NCI-H2227 treated with DMSO at 0.1 percent for 48 hours (cell line): ENCODE data around the gene UTRN.

ENCODE experiments used
- DNase-seq: peaks from one replicate; lab custom pipeline; 2025; lab: John Stamatoyannopoulos, UW

Gene UTRN

GRCh38 chr6:144283646-144284477 is 1.3 kb upstream of the UTRN start:
- DNase-seq: no peak

- DNase-seq: no peak
Measured at GRCh38 chr6:144284478-144284782, 705 bp upstream of the UTRN start.

GRCh38 chr6:144285548-144285797 is 338 bp downstream of the UTRN start:
- DNase-seq: no peak

GRCh38 chr6:144285798-144286502 is 815 bp downstream of the UTRN start:
- DNase-seq: no peak

- no peak for DNase-seq
Measured at GRCh38 chr6:144286503-144287393, 1.6 kb downstream of the UTRN start.

GRCh38 chr6:144289006-144289405 is 3.9 kb downstream of the UTRN start:
- DNase-seq: no peak

GRCh38 chr6:144292372-144292771 is 7.2 kb downstream of the UTRN start:
- DNase-seq: no peak

GRCh38 chr6:144294016-144294415 is 8.9 kb downstream of the UTRN start:
- DNase-seq: no peak

- DNase-seq: no peak
Measured at GRCh38 chr6:144295211-144295610, 10.1 kb downstream of the UTRN start.

- no peak for DNase-seq
Measured at GRCh38 chr6:144295981-144296767, 11.0 kb downstream of the UTRN start.

- no peak for DNase-seq
Measured at GRCh38 chr6:144296973-144297372, 11.8 kb downstream of the UTRN start.

GRCh38 chr6:144297511-144298100 is 12.5 kb downstream of the UTRN start:
- DNase-seq: no peak

- DNase-seq: no peak
Measured at GRCh38 chr6:144298194-144298593, 13.1 kb downstream of the UTRN start.

- DNase-seq: no peak
Measured at GRCh38 chr6:144298916-144299315, 13.8 kb downstream of the UTRN start.

- no peak for DNase-seq
Measured at GRCh38 chr6:144302701-144303372, 17.7 kb downstream of the UTRN start.

- no peak for DNase-seq
Measured at GRCh38 chr6:144304223-144304848, 19.2 kb downstream of the UTRN start.

GRCh38 chr6:144305567-144305966 is 20.4 kb downstream of the UTRN start:
- no peak for DNase-seq

- DNase-seq: no peak
Measured at GRCh38 chr6:144305985-144306384, 20.9 kb downstream of the UTRN start.

GRCh38 chr6:144307880-144308279 is 22.7 kb downstream of the UTRN start:
- no peak for DNase-seq

- no peak for DNase-seq
Measured at GRCh38 chr6:144310765-144311164, 25.6 kb downstream of the UTRN start.

GRCh38 chr6:144311361-144311760 is 26.2 kb downstream of the UTRN start:
- no peak for DNase-seq
